H54 (cell line): ENCODE results near the gene SLC35B1.

Source experiments
- DNase-seq: peaks from one replicate; pipeline ENCODE4 v3.0.0; 2011; ENCODE audit warnings: low spot score, mixed read lengths; ENCODE audit not compliant: insufficient read length
- FAIRE-seq: peaks from 3 replicates; lab custom pipeline; 2011; peaks lifted over from hg19 to GRCh38; lab: Jason Lieb, UNC
- POLR2A ChIP-seq: IDR thresholded peaks from 2 replicates; pipeline ENCODE4 v1.6.1; 2011; ENCODE audit warnings: low read depth, mild to moderate bottlenecking, low read length

SLC35B1 gene

DNA sequence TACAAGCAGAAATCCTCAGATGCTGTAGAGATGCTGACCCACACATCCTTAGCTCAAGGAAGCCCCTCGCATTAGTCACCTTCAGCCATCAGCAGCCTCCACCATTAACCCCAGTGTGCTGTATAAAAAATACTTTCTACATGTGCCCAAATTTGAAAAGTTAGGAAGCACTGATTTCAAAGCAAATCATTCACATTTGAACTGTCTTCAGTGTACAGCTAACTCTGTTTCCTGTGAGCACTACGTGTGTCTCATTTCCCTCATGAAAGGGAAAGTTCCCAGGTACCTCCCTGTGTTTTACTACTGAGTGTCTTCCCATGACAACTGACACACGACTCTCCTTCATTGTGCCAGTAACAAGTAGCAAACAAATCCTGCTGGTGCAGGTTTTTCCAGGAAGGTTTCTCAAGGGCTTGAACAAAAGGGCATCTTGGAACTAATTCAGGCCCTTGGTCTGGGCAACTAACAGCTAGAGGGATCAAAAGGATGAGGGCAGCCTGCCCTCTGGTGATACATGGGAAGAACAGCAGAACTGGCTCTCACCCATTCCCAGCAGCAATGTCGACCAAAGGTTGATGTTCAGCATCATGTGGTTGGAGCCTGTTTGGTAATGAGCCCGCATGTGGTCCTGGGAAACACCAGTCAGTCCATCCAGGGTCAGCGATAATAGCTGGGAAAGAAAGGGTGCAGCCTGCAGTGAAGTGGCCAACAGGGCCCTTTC is 4.0 kb downstream of the SLC35B1 start:
- no peak for FAIRE-seq
- peak; percentile 45 for DNase-seq

DNA sequence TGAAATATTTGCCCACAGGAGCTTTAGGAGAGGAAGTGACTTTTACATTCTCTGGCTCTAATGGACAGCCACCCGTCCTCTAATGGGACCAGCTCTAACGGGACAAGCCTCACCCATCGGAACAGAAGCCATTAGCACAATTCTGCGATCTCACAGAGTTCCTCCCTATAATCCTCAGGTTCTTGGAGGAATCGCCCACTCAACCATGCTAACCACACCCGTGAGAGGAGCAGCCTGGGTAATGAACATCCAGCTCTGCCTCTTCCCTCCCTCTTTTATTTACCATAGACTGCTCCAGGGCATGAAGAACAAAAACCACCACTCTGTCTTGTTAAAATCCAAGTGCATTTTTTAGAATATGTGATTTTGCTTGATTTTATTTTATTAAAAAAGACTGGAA is 6.8 kb downstream of the SLC35B1 start:
- FAIRE-seq (no peak), DNase-seq (no peak)

More for the DNA sequence above, 4.0 kb downstream of the SLC35B1 start:
- TF ChIP-seq POLR2A = no peak

DNA sequence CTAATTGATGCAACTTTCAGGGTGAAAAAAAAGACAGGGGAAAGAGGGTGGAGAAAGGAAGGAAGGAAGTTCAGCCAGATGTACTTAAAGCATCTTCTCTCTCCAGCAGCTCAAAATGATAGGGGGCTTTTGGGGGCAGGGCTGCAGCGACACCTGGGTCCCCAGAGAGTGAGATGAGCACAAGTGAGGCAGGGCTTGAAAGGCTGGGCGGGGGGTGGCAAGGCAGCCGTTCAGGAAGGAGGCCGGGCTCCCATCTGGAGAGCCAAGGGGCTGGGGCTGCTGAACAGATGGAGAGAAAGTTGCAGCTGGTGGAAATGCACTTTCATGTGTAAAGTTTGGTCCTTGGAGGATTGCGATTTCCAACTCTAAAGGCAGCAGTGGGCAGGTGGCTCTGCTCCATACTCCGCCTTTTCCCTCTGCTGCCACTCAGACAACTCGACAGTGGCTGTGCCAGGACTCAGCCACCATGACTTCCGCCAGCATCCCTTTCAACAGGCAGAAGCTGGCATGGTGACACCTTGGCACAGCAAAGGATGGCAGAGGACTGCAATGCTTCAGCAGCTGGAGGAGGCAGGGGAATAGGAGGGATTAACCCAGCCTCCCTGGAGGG is 7.7 kb downstream of the SLC35B1 start:
- FAIRE-seq (no peak), DNase-seq (no peak)

More for the DNA sequence above, 6.8 kb downstream of the SLC35B1 start:
- TF ChIP-seq POLR2A = no peak

DNA sequence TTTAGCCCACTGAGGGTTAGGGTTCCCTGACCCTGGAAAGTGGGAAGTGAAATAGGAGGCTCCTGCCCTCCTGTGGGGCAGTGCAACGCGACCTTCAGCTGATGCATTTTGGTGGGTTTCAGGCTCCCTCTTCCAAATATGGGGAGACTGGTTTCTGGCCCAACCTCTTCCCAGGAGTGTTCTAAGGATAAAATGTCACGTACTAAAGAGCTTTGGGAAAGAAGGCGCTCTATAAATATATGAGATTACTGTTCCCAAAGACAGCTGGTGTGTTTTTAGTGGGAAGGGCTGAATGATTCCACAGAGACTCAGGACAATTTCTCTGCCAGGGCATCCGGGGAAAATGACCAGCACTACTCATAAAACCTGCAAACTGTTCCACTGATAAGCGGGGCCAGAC is 9.8 kb downstream of the SLC35B1 start:
- FAIRE-seq = no peak
- no peak for TF ChIP-seq POLR2A

More for the DNA sequence above, 7.7 kb downstream of the SLC35B1 start:
- TF ChIP-seq POLR2A = no peak

DNA sequence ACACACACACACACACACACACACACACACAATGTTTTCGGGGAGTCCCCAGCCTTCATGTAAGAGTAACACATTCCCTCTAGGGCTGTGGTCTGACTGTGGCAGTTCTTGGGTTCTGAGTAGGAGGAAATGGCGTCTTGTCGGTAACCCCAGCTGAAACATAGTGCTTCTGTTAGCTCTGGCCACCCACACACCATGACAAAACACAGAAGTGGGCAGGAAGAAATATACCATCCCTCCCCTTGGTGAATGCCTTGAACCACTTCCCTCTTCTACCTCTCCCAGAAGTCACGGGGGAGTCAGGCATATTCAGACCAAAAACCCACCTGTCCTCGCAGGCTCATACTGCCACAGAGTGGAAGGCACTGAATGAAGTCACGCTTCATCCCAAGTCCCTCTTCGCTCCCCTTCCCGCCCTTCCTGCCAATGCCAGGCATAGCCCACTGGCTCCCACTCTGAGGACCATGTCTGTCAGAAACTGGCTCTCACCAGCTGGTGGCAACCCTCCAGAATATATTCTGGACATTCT is 11.5 kb downstream of the SLC35B1 start:
- DNase-seq = no peak
- FAIRE-seq = no peak

More for the DNA sequence above, 9.8 kb downstream of the SLC35B1 start:
- DNase-seq = no peak

DNA sequence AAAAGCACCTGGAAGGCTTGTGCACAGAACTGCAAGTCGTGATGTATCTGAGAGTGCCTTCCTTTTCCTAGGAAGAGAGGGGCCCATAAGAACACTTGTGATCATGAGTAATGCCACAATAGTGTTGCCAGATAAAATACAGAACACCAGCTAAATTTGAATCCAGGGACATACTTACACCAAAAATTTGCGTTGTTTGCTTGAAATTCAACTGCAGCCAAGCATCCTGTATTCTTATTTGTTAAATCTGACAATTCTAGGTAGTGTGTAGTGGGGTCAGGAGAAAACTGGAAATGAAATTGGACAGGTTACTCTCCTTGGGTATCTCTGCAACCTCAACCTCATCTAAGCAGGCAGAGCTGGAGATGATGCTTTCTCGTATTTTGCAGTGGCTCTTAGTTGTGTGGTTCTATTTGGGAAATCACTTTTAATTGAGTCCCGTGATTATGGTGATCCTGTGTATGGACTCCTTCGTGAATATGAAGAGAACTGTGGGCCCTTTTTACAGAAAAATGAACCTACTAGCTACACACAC is 12.0 kb downstream of the SLC35B1 start:
- TF ChIP-seq POLR2A = no peak
- no peak for DNase-seq
- no peak for FAIRE-seq

More for the DNA sequence above, 11.5 kb downstream of the SLC35B1 start:
- no peak for TF ChIP-seq POLR2A

DNA sequence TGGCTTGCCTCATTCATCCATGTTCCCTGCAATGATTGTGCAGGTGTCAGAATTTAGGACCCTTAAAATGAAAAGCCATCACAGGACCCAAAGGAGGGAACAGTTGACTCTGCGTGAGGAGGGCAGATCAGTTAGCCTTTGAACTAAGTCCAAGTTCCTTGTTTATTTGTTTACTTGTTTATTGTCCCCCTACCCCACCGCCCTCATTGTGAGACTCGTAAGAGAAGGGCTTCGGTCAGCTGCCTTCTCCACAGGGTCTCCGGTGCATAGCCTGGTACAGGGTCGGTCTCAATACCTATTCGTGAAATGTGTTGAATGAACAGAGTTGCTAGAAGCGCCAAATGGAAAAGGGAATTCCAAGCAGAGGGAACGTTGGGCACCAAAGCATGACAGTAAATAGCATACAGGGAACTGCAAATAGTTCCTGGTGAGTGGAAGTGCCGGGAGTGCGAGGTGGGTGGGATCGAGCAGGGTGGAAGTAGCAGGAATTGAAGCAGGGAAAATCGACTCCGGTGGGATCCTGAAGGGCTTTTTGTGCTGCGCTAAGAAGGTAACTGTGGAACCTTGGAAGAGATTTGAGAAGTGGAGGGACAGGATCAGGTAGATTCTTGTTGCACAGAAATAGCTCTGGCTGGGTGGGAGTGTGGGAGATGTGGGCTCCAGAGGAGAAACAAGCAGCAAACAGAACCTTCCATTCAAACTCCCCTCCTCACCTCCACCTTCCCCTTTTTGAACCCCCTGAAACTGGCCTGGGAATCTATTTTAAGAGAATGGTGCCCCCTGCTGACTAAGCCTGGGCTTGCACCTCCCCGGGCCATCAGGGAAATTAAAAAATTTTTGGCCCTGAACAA is 12.7 kb downstream of the SLC35B1 start:
- no peak for DNase-seq
- TF ChIP-seq POLR2A = no peak
- no peak for FAIRE-seq

DNA sequence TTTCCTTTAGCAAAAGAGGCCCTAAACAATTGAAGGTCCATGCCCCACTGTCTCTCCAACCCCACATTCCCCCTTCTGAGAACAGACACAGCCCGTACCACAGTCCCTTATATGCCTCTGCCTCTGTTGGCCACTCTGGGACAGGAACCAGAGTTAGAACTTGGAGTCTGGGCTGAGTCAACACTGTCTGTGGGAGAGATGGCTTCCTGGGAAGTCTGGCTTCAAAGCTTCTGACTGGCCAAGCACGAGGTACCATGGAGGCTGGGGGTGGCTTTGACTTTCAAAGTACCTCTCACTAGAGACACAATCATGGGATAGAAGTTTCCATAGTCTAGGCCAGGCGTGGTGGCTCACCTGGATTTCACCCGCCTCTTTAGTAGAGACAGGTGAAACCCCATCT is 15.0 kb downstream of the SLC35B1 start:
- TF ChIP-seq POLR2A = no peak
- FAIRE-seq = no peak
- no peak for DNase-seq

DNA sequence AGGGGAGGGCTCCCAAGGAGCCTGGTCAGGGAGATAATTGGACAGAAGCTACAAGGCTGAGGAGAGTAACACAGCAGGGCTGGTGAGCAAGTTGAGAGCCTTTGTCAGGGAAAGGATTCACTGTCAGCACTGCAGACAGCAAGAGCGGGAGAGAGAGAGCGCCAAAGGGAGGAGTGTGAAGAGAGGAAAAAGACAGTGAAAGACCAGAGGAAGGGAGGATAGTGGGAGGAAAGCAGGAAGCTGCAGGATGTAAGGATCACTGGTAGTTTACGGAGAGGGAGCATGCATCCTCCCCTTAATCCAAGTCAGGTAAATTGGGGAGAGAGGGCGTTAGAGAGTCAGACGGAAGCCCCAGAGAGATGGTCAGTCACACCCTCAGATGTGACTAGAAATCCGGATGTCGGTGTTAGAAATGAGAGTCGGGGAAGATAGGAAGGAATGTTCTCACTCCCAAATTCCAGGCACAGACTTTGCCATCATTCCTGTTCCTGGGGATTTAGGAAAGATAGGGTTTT is 16.0 kb downstream of the SLC35B1 start:
- TF ChIP-seq POLR2A = no peak
- DNase-seq (no peak), FAIRE-seq (no peak)

DNA sequence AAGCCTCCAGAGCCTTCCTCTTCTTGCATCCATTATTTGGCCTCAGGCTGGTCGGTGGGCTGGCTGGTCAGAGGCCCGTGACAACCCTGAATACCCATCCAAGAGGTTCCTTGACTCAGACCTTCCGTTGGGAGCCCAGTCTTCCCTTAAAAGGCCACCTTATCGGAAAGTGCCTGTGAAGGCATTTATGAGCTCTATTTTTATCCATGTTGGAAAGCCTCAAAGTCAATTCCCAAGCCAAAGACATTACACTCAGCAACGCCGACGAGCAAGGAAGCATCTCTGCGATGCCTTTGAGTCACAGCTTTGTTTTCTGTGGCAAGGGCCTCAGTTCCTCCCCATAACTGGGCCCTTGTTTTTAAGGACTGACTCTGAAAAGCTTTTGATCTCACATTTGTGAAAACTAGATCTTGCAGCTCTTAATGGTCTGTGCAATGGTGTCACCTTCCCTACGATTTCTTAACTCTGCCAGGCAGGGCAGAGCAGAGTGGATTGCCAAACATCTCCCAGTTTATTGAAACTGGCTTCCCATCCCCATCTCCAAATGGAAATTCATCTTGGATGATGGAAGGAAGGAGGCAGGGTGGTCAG is 16.6 kb downstream of the SLC35B1 start:
- FAIRE-seq = no peak
- TF ChIP-seq POLR2A = no peak
- DNase-seq = no peak

DNA sequence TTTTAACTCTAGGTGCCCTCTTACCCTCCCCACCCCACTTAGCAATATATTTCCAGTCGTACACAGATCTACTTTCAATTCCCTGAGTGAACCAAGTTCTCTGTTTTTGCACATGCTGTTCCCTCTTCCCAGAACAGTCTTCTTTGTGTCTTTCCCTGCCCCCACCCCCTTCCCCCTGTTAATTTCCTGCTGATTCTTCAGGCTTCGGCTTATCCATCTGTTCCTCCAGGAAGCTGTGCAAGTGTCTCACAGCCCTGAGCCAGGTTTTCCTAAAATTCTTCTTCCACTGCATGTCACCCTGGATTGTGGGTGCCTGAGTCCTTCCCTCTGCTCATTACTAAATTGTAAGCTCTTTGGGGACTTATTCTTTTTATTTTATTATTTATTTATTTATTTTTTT is 17.5 kb downstream of the SLC35B1 start:
- TF ChIP-seq POLR2A = no peak
- no peak for FAIRE-seq
- DNase-seq = no peak

DNA sequence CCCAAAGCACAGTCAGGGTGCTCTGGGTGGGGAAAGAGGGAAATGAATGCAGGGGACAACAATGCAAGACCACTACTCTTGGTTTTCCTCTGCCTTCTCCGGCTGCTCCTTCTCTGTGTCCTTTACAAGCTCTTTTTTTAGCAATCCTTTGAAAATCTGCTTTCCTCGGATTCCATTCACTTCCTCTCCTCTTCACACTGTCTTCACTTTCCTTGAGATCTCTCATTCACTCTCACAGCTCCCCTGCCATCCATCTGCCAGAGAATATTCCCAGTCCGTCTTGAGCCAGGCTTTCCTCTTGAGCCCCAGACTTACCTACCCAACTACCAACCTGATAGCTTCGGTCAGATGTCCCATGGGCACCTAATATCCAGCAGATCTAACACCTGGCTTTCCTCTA is 18.9 kb downstream of the SLC35B1 start:
- no peak for TF ChIP-seq POLR2A
- DNase-seq = no peak
- FAIRE-seq = no peak
